ENCODE data around the gene FOXF2.

Gene FOXF2

DNA sequence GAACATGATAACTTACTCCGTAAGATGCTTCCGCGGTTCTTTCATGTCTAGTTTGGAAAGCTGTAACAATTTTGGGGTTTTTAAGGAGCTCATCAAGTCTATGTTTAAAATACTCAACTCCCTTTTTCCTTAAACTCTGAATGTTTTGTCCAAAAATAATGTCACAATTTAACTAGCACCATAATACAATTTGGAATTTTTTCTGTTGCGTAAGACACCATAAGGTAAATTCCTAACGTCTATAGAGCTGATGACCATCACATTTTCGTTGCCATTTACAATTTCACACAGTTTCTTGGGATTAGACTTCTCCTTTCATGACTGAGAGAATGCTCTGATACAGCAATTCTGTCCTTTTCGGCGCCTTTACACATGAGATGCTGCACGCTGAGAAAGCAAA lies 26.7 kb upstream of the FOXF2 start:
- TF ChIP-seq, protein P1, sequence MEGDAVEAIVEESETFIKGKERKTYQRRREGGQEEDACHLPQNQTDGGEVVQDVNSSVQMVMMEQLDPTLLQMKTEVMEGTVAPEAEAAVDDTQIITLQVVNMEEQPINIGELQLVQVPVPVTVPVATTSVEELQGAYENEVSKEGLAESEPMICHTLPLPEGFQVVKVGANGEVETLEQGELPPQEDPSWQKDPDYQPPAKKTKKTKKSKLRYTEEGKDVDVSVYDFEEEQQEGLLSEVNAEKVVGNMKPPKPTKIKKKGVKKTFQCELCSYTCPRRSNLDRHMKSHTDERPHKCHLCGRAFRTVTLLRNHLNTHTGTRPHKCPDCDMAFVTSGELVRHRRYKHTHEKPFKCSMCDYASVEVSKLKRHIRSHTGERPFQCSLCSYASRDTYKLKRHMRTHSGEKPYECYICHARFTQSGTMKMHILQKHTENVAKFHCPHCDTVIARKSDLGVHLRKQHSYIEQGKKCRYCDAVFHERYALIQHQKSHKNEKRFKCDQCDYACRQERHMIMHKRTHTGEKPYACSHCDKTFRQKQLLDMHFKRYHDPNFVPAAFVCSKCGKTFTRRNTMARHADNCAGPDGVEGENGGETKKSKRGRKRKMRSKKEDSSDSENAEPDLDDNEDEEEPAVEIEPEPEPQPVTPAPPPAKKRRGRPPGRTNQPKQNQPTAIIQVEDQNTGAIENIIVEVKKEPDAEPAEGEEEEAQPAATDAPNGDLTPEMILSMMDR (IDR thresholded peaks at IDR 0.05): no peak

GRCh38 chr6:1363298-1363697 lies 26.1 kb upstream of the FOXF2 start:
- TF ChIP-seq, protein P1 (IDR thresholded peaks at IDR 0.05): no peak

- TF ChIP-seq, protein P1 (IDR thresholded peaks at IDR 0.05): peak; percentile 44; the same call in 1 of the 2 replicates
Observed at GRCh38 chr6:1363729-1364572, 25.4 kb upstream of the FOXF2 start.

GRCh38 chr6:1364791-1365190 lies 24.6 kb upstream of the FOXF2 start:
- TF ChIP-seq, protein P1 (IDR thresholded peaks at IDR 0.05): no peak

DNA sequence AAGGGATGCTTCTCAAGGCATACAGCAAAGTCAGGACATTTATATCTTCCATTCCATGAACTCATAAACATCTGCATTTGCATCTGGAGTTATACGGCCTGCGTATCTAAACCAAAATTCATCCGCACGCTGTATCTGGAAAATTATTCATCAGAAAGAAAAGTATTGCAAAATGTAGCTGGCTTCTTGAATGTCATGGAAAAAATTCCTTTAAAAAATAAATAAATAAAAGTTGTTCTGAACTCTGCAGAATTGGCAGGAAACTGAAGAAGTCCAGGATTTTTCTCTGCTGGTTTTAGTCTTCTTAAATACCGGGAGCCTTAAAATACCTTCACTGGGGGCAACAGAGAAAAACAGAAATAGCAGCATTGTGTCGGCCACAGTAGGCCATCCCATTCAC lies 23.7 kb upstream of the FOXF2 start:
- TF ChIP-seq, protein P1 (IDR thresholded peaks at IDR 0.05): no peak

DNA sequence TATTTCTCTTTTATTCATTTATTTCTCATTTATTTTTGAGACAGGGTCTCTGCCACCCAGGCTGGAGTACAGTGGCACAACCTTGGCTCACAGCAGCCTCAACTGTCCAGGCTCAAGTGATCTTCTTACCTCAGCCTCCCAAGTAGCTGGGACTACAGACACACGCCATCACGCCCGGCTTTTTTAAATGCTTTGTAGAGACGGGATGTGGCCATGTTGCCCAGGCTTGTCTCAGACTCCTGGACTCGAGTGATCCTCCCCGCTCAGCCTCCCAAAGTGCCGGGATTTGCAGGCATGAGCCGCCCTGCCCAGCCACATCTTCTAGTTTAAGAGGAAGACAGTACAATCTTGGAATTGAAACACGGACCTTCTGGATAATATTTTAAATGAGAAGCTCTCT lies 21.6 kb upstream of the FOXF2 start:
- TF ChIP-seq, protein P1 (IDR thresholded peaks at IDR 0.05): no peak

DNA sequence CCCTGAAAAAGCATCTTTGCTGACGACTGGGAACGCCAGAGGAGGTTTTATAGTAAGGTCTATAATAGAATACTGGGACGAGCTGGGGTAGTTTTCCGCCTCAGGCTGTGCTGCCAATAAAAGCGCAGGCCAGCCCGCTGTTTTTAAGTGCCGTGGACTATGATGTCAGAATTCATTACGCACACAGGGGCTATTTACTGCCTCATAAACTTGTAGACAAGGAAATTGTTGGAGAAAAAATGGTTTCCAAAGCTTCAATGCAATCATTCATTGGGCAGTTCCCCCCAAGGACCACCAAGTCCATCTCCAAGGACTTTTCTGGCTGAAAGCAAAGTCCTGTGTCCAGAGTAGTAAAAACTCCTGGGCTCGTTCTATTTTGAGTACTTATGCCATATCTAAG lies 20.4 kb upstream of the FOXF2 start:
- TF ChIP-seq, protein P1 (IDR thresholded peaks at IDR 0.05): no peak

All from LNCAP (cell line).